ENCODE data around the gene OSBPL2. TPM values are rescaled to one million over a fixed set of nuclear protein-coding genes. Genes with fewer than 3 reads are reported as not detected.

Gene OSBPL2
- total and polyA plus RNA-seq, 2 experiments from 2014 or later: 37.5 to 43.4 TPM

- Histone ChIP-seq H3K27ac (no peak overlapping the region), H3K9me3 (ENCODE audit: low read depth) (no peaks in the 10 kb centered on the region), H3K27me3 (peaks cover 33% of the 10 kb centered on the region)
Measured at GRCh38 chr20:62211769-62212288, 26.5 kb upstream of the OSBPL2 start.

GRCh38 chr20:62212299-62212698 is 26.0 kb upstream of the OSBPL2 start:
- TF ChIP-seq CTCF (IDR thresholded peaks at IDR 0.05; ENCODE audit: low read depth, low read length): no peak
- Histone ChIP-seq H3K27ac (no peak overlapping the region), H3K36me3 (no peaks in the 10 kb centered on the region), H3K27me3 (peaks cover 37% of the 10 kb centered on the region), H3K4me1 (ENCODE audit: low read depth) (peaks cover 4% of the 10 kb centered on the region), H3K4me3 (no peak overlapping the region), H3K9me3 (ENCODE audit: low read depth) (no peaks in the 10 kb centered on the region)
- no peak for DNase-seq (ENCODE audit: low read depth in 1 of 2, low spot score in 1 of 2)

More at GRCh38 chr20:62211769-62212288, 26.5 kb upstream of the OSBPL2 start:
- Histone ChIP-seq H3K4me3 (no peak overlapping the region), H3K36me3 (no peaks in the 10 kb centered on the region), H3K4me1 (ENCODE audit: low read depth) (peaks cover 4% of the 10 kb centered on the region)
- DNase-seq (ENCODE audit: low read depth in 1 of 2, low spot score in 1 of 2): no peak
- TF ChIP-seq CTCF (IDR thresholded peaks at IDR 0.05; ENCODE audit: low read depth, low read length): no peak

- H3K9me3 ChIP-seq (ENCODE audit: low read depth): no peaks in the 10 kb centered on the region
- no peak for DNase-seq (ENCODE audit: low read depth in 1 of 2, low spot score in 1 of 2)
- no peaks in the 10 kb centered on the region for H3K36me3 ChIP-seq
- peaks cover 55% of the 10 kb centered on the region for H3K27me3 ChIP-seq
- H3K27ac ChIP-seq: no peak overlapping the region
- no peaks in the 10 kb centered on the region for H3K4me1 ChIP-seq (ENCODE audit: low read depth)
- TF ChIP-seq CTCF (IDR thresholded peaks at IDR 0.05; ENCODE audit: low read depth, low read length): no peak
- no peak overlapping the region for H3K4me3 ChIP-seq
Measured at GRCh38 chr20:62214067-62214466, 24.3 kb upstream of the OSBPL2 start.

GRCh38 chr20:62215020-62215990 is 23.0 kb upstream of the OSBPL2 start:
- no peak overlapping the region for H3K27ac ChIP-seq
- H3K36me3 ChIP-seq: no peaks in the 10 kb centered on the region
- peaks cover under 1% of the 10 kb centered on the region for H3K4me1 ChIP-seq (ENCODE audit: low read depth)
- H3K27me3 ChIP-seq: peaks cover 65% of the 10 kb centered on the region
- no peak for DNase-seq (ENCODE audit: low read depth in 1 of 2, low spot score in 1 of 2)
- H3K9me3 ChIP-seq (ENCODE audit: low read depth): no peaks in the 10 kb centered on the region
- TF ChIP-seq CTCF (IDR thresholded peaks at IDR 0.05; ENCODE audit: low read depth, low read length): no peak
- no peak overlapping the region for H3K4me3 ChIP-seq

GRCh38 chr20:62215991-62216635 is 22.2 kb upstream of the OSBPL2 start:
- no peaks in the 10 kb centered on the region for H3K36me3 ChIP-seq
- H3K9me3 ChIP-seq (ENCODE audit: low read depth): no peaks in the 10 kb centered on the region
- H3K27me3 ChIP-seq: peaks cover 73% of the 10 kb centered on the region
- no peak for TF ChIP-seq CTCF (IDR thresholded peaks at IDR 0.05; ENCODE audit: low read depth, low read length)
- peaks cover 5% of the 10 kb centered on the region for H3K4me1 ChIP-seq (ENCODE audit: low read depth)
- H3K27ac ChIP-seq: no peak overlapping the region
- DNase-seq (ENCODE audit: low read depth in 1 of 2, low spot score in 1 of 2): no peak
- H3K4me3 ChIP-seq: no peak overlapping the region
